ENCODE results near the gene PLD4. TPM values are rescaled to one million over a fixed set of nuclear protein-coding genes. Genes with fewer than 3 reads are reported as not detected.
"Not testable (repeated sequence)": the region's sequence is repeated elsewhere in the genome, so short reads cannot be mapped to it uniquely, and the experiment has no call there.

PLD4 gene
- total and polyA plus RNA-seq, 2 donors (not counting 1 experiment from before 2014, with no cell fraction given), result 0.17 TPM; not detected in 1

- no peak for TF ChIP-seq EZH2 (IDR thresholded peaks at IDR 0.05; ENCODE audit: low read length, missing control alignments)
- TF ChIP-seq, protein P1, sequence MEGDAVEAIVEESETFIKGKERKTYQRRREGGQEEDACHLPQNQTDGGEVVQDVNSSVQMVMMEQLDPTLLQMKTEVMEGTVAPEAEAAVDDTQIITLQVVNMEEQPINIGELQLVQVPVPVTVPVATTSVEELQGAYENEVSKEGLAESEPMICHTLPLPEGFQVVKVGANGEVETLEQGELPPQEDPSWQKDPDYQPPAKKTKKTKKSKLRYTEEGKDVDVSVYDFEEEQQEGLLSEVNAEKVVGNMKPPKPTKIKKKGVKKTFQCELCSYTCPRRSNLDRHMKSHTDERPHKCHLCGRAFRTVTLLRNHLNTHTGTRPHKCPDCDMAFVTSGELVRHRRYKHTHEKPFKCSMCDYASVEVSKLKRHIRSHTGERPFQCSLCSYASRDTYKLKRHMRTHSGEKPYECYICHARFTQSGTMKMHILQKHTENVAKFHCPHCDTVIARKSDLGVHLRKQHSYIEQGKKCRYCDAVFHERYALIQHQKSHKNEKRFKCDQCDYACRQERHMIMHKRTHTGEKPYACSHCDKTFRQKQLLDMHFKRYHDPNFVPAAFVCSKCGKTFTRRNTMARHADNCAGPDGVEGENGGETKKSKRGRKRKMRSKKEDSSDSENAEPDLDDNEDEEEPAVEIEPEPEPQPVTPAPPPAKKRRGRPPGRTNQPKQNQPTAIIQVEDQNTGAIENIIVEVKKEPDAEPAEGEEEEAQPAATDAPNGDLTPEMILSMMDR (conservative IDR thresholded peaks at IDR 0.05 in 1 of 2, IDR thresholded peaks at IDR 0.05 in 1 of 2; ENCODE audit: low read depth in 1 of 2, low read length in 2 of 2), result no peak
- H3K36me3 ChIP-seq (ENCODE audit: control insufficient read depth, insufficient read depth, low read length), result peaks cover 21% of the 10 kb centered on the region
- H4K20me1 ChIP-seq (ENCODE audit: control insufficient read depth, extremely low read depth, insufficient read depth, low read length), result no peaks in the 10 kb centered on the region
- H2AFZ ChIP-seq (ENCODE audit: low read length), result no peak overlapping the region
- no peak overlapping the region for H3K27ac ChIP-seq (ENCODE audit: insufficient read depth, low read length)
- H3K27me3 ChIP-seq (ENCODE audit: control insufficient read depth, insufficient read depth, low read length), result no peaks in the 10 kb centered on the region
- H3K9ac ChIP-seq (ENCODE audit: insufficient read depth, low read length), result no peak overlapping the region
- H3K9me3 ChIP-seq (ENCODE audit: control insufficient read depth, insufficient read depth, low read depth, low read length), result no peaks in the 10 kb centered on the region
- no peaks in the 10 kb centered on the region for H3K4me1 ChIP-seq (ENCODE audit: control insufficient read depth, extremely low read depth, insufficient read depth, low read length)
- H3K4me3 ChIP-seq (replicated peaks in 1 of 4; ENCODE audit: control extremely low read depth in 1 of 4, insufficient read depth in 1 of 4, low read depth in 3 of 4, low read length in 4 of 4), result no peak overlapping the region
- no peak for DNase-seq (ENCODE audit: low read depth in 2 of 2)
- H3K4me2 ChIP-seq (ENCODE audit: extremely low read depth, insufficient read depth, low read length), result no peak overlapping the region
- no peaks in the 10 kb centered on the region for H3K79me2 ChIP-seq (ENCODE audit: control insufficient read depth, insufficient read depth, low read length)
These were observed 42.2 kb upstream of the PLD4 start for GRCh38 chr14:104882325-104882973.

GRCh38 chr14:104882991-104883660 is 41.6 kb upstream of the PLD4 start:
- H4K20me1 ChIP-seq (ENCODE audit: control insufficient read depth, extremely low read depth, insufficient read depth, low read length), result no peaks in the 10 kb centered on the region
- H3K4me3 ChIP-seq (replicated peaks in 1 of 4; ENCODE audit: control extremely low read depth in 1 of 4, insufficient read depth in 1 of 4, low read depth in 3 of 4, low read length in 4 of 4), result no peak overlapping the region
- DNase-seq (ENCODE audit: low read depth in 2 of 2), result no peak
- H3K9me3 ChIP-seq (ENCODE audit: control insufficient read depth, insufficient read depth, low read depth, low read length), result no peaks in the 10 kb centered on the region
- H3K36me3 ChIP-seq (ENCODE audit: control insufficient read depth, insufficient read depth, low read length), result peaks cover 24% of the 10 kb centered on the region
- H3K4me1 ChIP-seq (ENCODE audit: control insufficient read depth, extremely low read depth, insufficient read depth, low read length), result no peaks in the 10 kb centered on the region
- H3K27ac ChIP-seq (ENCODE audit: insufficient read depth, low read length), result no peak overlapping the region
- no peak overlapping the region for H3K9ac ChIP-seq (ENCODE audit: insufficient read depth, low read length)
- H3K4me2 ChIP-seq (ENCODE audit: extremely low read depth, insufficient read depth, low read length), result no peak overlapping the region
- TF ChIP-seq, protein P1 (conservative IDR thresholded peaks at IDR 0.05 in 1 of 2, IDR thresholded peaks at IDR 0.05 in 1 of 2; ENCODE audit: low read depth in 1 of 2, low read length in 2 of 2), result no peak
- no peak for TF ChIP-seq EZH2 (IDR thresholded peaks at IDR 0.05; ENCODE audit: low read length, missing control alignments)
- H3K79me2 ChIP-seq (ENCODE audit: control insufficient read depth, insufficient read depth, low read length), result no peaks in the 10 kb centered on the region
- no peak overlapping the region for H2AFZ ChIP-seq (ENCODE audit: low read length)
- H3K27me3 ChIP-seq (ENCODE audit: control insufficient read depth, insufficient read depth, low read length), result no peaks in the 10 kb centered on the region

GRCh38 chr14:104883681-104884361 is 40.9 kb upstream of the PLD4 start:
- H3K27ac ChIP-seq (ENCODE audit: insufficient read depth, low read length), result no peak overlapping the region
- H3K27me3 ChIP-seq (ENCODE audit: control insufficient read depth, insufficient read depth, low read length), result no peaks in the 10 kb centered on the region
- no peaks in the 10 kb centered on the region for H4K20me1 ChIP-seq (ENCODE audit: control insufficient read depth, extremely low read depth, insufficient read depth, low read length)
- H2AFZ ChIP-seq (ENCODE audit: low read length), result no peak overlapping the region
- DNase-seq (ENCODE audit: low read depth in 2 of 2), result no peak
- no peak overlapping the region for H3K4me3 ChIP-seq (replicated peaks in 1 of 4; ENCODE audit: control extremely low read depth in 1 of 4, insufficient read depth in 1 of 4, low read depth in 3 of 4, low read length in 4 of 4)
- no peaks in the 10 kb centered on the region for H3K9me3 ChIP-seq (ENCODE audit: control insufficient read depth, insufficient read depth, low read depth, low read length)
- no peak for TF ChIP-seq EZH2 (IDR thresholded peaks at IDR 0.05; ENCODE audit: low read length, missing control alignments)
- TF ChIP-seq, protein P1 (conservative IDR thresholded peaks at IDR 0.05 in 1 of 2, IDR thresholded peaks at IDR 0.05 in 1 of 2; ENCODE audit: low read depth in 1 of 2, low read length in 2 of 2), result no peak
- H3K4me1 ChIP-seq (ENCODE audit: control insufficient read depth, extremely low read depth, insufficient read depth, low read length), result no peaks in the 10 kb centered on the region
- no peaks in the 10 kb centered on the region for H3K79me2 ChIP-seq (ENCODE audit: control insufficient read depth, insufficient read depth, low read length)
- H3K36me3 ChIP-seq (ENCODE audit: control insufficient read depth, insufficient read depth, low read length), result peaks cover 23% of the 10 kb centered on the region
- H3K4me2 ChIP-seq (ENCODE audit: extremely low read depth, insufficient read depth, low read length), result no peak overlapping the region
- no peak overlapping the region for H3K9ac ChIP-seq (ENCODE audit: insufficient read depth, low read length)

DNA sequence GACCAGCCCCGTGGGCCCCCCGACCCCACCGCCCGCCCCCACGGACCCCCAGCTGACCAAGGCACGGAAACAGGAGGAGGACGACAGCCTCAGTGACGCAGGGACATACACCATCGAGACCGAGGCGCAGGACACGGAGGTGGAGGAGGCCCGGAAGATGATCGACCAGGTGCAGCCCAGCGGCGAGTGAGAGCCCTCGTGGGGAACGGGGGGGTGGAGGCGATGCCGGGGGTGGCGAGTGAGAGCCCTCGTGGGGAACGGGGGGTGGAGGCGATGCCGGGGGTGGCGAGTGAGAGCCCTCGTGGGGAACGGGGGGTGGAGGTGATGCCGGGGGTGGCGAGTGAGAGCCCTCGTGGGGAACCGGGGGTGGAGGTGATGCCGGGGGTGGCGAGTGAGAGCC is 40.3 kb upstream of the PLD4 start:
- not testable (repeated sequence) for H3K27me3 ChIP-seq (ENCODE audit: control insufficient read depth, insufficient read depth, low read length); H3K4me1 ChIP-seq (ENCODE audit: control insufficient read depth, extremely low read depth, insufficient read depth, low read length); H3K9me3 ChIP-seq (ENCODE audit: control insufficient read depth, insufficient read depth, low read depth, low read length); H3K27ac ChIP-seq (ENCODE audit: insufficient read depth, low read length); H3K4me2 ChIP-seq (ENCODE audit: extremely low read depth, insufficient read depth, low read length); H3K79me2 ChIP-seq (ENCODE audit: control insufficient read depth, insufficient read depth, low read length); H2AFZ ChIP-seq (ENCODE audit: low read length); H4K20me1 ChIP-seq (ENCODE audit: control insufficient read depth, extremely low read depth, insufficient read depth, low read length); H3K9ac ChIP-seq (ENCODE audit: insufficient read depth, low read length); H3K4me3 ChIP-seq (replicated peaks in 1 of 4; ENCODE audit: control extremely low read depth in 1 of 4, insufficient read depth in 1 of 4, low read depth in 3 of 4, low read length in 4 of 4); DNase-seq (ENCODE audit: low read depth in 2 of 2)
- peaks cover 23% of the 10 kb centered on the region for H3K36me3 ChIP-seq (ENCODE audit: control insufficient read depth, insufficient read depth, low read length)

Measured in fibroblast of lung (primary cell).